Keratinocyte (primary cell): Measurements from ENCODE around the gene C2CD4A. TPM values are rescaled to one million over a fixed set of nuclear protein-coding genes. Genes with fewer than 3 reads are reported as not detected.

Source experiments
- DNase-seq: peaks from one replicate; pipeline ENCODE4 v3.0.0-alpha.2; 2011; ENCODE audit warnings: low read depth, missing footprints, low spot score
- FAIRE-seq: peaks from 2 replicates; lab custom pipeline; 2011; peaks lifted over from hg19 to GRCh38; lab: Jason Lieb, UNC
- H2AFZ ChIP-seq: 2 replicates; pipeline ENCODE4 v1.6.0; 2012; ENCODE audit warnings: low read length, control low read depth, inconsistent platforms; ENCODE audit not compliant: control insufficient read depth
- H3K27ac ChIP-seq: 2 replicates; pipeline ENCODE4 v1.5.1; 2011; ENCODE audit warnings: low read length; ENCODE audit not compliant: control insufficient read depth, insufficient read depth
- H3K27me3 ChIP-seq: 3 replicates; pipeline ENCODE4 v1.6.0; 2011; ENCODE audit warnings: low read length; ENCODE audit not compliant: control insufficient read depth, insufficient read depth; ENCODE audit errors: extremely low read depth
- H3K36me3 ChIP-seq, 2 experiments: 2 replicates in 1 of 2; 3 replicates in 1 of 2; pipeline ENCODE4 v1.5.1; 2011; ENCODE audit warnings: low read length in 2 of 2, mild to moderate bottlenecking in 1 of 2; ENCODE audit not compliant: control insufficient read depth in 2 of 2, insufficient read depth in 2 of 2; ENCODE audit errors: extremely low read depth in 1 of 2
- H3K4me1 ChIP-seq: 3 replicates; pipeline ENCODE4 v1.5.1; 2011; ENCODE audit warnings: low read length; ENCODE audit not compliant: control insufficient read depth, insufficient read depth; ENCODE audit errors: extremely low read depth
- H3K4me2 ChIP-seq: 3 replicates; pipeline ENCODE4 v1.6.0; 2011; ENCODE audit warnings: low read depth, low read length; ENCODE audit not compliant: control insufficient read depth, insufficient read depth; ENCODE audit errors: extremely low read depth
- H3K4me3 ChIP-seq, 3 experiments: fragments of 200-600 bp in 1 of 3; sonication (generic) in 1 of 3; 2 replicates in 2 of 3; 3 replicates in 1 of 3; pipeline ENCODE4 v1.5.1; 2011 to 2016; ENCODE audit warnings: low read length in 3 of 3, mild to moderate bottlenecking in 3 of 3, control low read depth in 2 of 3, inconsistent platforms in 1 of 3, low read depth in 1 of 3, mixed read lengths in 1 of 3, mixed run types in 1 of 3, moderate library complexity in 1 of 3; ENCODE audit not compliant: control insufficient read depth in 2 of 3, insufficient read depth in 2 of 3; ENCODE audit errors: extremely low read depth in 1 of 3
- H3K79me2 ChIP-seq: 2 replicates; pipeline ENCODE4 v1.6.0; 2012; ENCODE audit warnings: low read length; ENCODE audit not compliant: control insufficient read depth, insufficient read depth
- H3K9ac ChIP-seq: 3 replicates; pipeline ENCODE4 v1.6.0; 2011; ENCODE audit warnings: low read length; ENCODE audit not compliant: control insufficient read depth, insufficient read depth; ENCODE audit errors: extremely low read depth
- H3K9me1 ChIP-seq: 3 replicates; pipeline ENCODE4 v1.6.0; 2011; ENCODE audit warnings: low read length; ENCODE audit not compliant: control insufficient read depth, insufficient read depth; ENCODE audit errors: extremely low read depth
- H3K9me3 ChIP-seq: 2 replicates; pipeline ENCODE4 v1.5.1; 2012; ENCODE audit warnings: low read depth, low read length; ENCODE audit not compliant: control insufficient read depth
- H4K20me1 ChIP-seq: 3 replicates; pipeline ENCODE4 v1.6.0; 2011; ENCODE audit warnings: low read length; ENCODE audit not compliant: control insufficient read depth, insufficient read depth; ENCODE audit errors: extremely low read depth
- EZH2 ChIP-seq: IDR thresholded peaks from one replicate; pipeline ENCODE4 v1.6.1; 2012; ENCODE audit warnings: inconsistent platforms, mild to moderate bottlenecking, low read length, moderate library complexity
- dilution Hi-C: fragments of 300-500 bp; cut with MboI; formaldehyde crosslinking; loops from one replicate; pipeline ENCODE4 v1.7.0; 2020; ENCODE audit warnings: low sequenced_read_pairs; ENCODE audit not compliant: extremely low pct_ligation_motif_present
- polyA plus RNA-seq, 5 experiments: library from polyadenylated mRNA; depleted of rRNA in 3 of 5; stranded (reverse) in 3 of 5; stranded (forward) in 1 of 5; unstranded in 1 of 5; fragments of >200 nt; gene quantifications; 1 replicate in 1 of 5; 2 replicates in 3 of 5; 3 replicates in 1 of 5; pipeline versions ENCODE4 v1.2.1 to v1.2.3, GENCODE V29; 2011 to 2012; ENCODE audit warnings: missing spikeins in 2 of 5, low read depth in 1 of 5, low replicate concordance in 1 of 5
- TF ChIP-seq, protein P1 (sequence below), 3 experiments: IDR thresholded peaks in 1 of 3; conservative IDR thresholded peaks in 1 of 3; optimal IDR thresholded peaks in 1 of 3; 2 replicates in 2 of 3; 3 replicates in 1 of 3; pipeline versions ENCODE3 to v1.5.1; 2011; ENCODE audit warnings: low read length in 3 of 3, mild to moderate bottlenecking in 3 of 3, moderate library complexity in 2 of 3, control low read depth in 1 of 3, inconsistent platforms in 1 of 3; ENCODE audit not compliant: insufficient read depth in 2 of 3; ENCODE audit errors: extremely low read depth in 1 of 3

The C2CD4A gene
- polyA plus RNA-seq, 1 donor (not counting 4 experiments of a cell fraction or from before 2014, with no cell fraction given): not detected

- Histone ChIP-seq H2AFZ (peak within 1 kb of the TSS; percentile 97), H3K27me3 (no peaks in the 10 kb centered on the region), H3K4me1 (peaks cover 29% of the 10 kb centered on the region), H3K4me3 (peak within 1 kb of the TSS; percentile 83 to 98 (median 93)), H3K9ac (peak within 1 kb of the TSS; percentile 78), H3K36me3 (no peaks in the 10 kb centered on the region), H4K20me1 (no peaks in the 10 kb centered on the region), H3K9me1 (no peaks in the 10 kb centered on the region), H3K79me2 (peaks cover 32% of the 10 kb centered on the region), H3K9me3 (no peaks in the 10 kb centered on the region), H3K4me2 (peak within 1 kb of the TSS; percentile 88), H3K27ac (peak within 1 kb of the TSS; percentile 60)
- DNase-seq: no peak
- TF ChIP-seq EZH2: no peak
- TF ChIP-seq, protein P1, sequence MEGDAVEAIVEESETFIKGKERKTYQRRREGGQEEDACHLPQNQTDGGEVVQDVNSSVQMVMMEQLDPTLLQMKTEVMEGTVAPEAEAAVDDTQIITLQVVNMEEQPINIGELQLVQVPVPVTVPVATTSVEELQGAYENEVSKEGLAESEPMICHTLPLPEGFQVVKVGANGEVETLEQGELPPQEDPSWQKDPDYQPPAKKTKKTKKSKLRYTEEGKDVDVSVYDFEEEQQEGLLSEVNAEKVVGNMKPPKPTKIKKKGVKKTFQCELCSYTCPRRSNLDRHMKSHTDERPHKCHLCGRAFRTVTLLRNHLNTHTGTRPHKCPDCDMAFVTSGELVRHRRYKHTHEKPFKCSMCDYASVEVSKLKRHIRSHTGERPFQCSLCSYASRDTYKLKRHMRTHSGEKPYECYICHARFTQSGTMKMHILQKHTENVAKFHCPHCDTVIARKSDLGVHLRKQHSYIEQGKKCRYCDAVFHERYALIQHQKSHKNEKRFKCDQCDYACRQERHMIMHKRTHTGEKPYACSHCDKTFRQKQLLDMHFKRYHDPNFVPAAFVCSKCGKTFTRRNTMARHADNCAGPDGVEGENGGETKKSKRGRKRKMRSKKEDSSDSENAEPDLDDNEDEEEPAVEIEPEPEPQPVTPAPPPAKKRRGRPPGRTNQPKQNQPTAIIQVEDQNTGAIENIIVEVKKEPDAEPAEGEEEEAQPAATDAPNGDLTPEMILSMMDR (optimal IDR thresholded peaks at IDR 0.05 in 1 of 3, IDR thresholded peaks at IDR 0.05 in 1 of 3, conservative IDR thresholded peaks at IDR 0.05 in 1 of 3; ENCODE audit: extremely low read depth in 1 of 3, insufficient read depth in 2 of 3, low read length in 3 of 3): peak; percentile 71 to 83 (median 73)
- FAIRE-seq: no peak
- dilution Hi-C loops: no loop called here
These were observed 6.5 kb upstream of the C2CD4A start, which contains the start of gene VPS13C for GRCh38 chr15:62060113-62060895. VPS13C (minus strand) TSS chr15:62060447; CDS start chr15:62060374, 73 bp downstream.

- peak overlapping the region; percentile 78 for H3K9ac ChIP-seq
- dilution Hi-C loops: no loop called here
- H3K9me1 ChIP-seq: no peaks in the 10 kb centered on the region
- no peak for DNase-seq
- TF ChIP-seq EZH2: no peak
- TF ChIP-seq, protein P1 (optimal IDR thresholded peaks at IDR 0.05 in 1 of 3, IDR thresholded peaks at IDR 0.05 in 1 of 3, conservative IDR thresholded peaks at IDR 0.05 in 1 of 3; ENCODE audit: extremely low read depth in 1 of 3, insufficient read depth in 2 of 3, low read length in 3 of 3): no peak
- peak overlapping the region; percentile 83 to 98 (median 93) for H3K4me3 ChIP-seq
- no peaks in the 10 kb centered on the region for H3K27me3 ChIP-seq
- H3K9me3 ChIP-seq: no peaks in the 10 kb centered on the region
- H3K4me2 ChIP-seq: peak overlapping the region; percentile 88
- H3K27ac ChIP-seq: peak overlapping the region; percentile 60
- peaks cover 31% of the 10 kb centered on the region for H3K4me1 ChIP-seq
- H3K79me2 ChIP-seq: peaks cover 28% of the 10 kb centered on the region
- peak overlapping the region; percentile 96 for H2AFZ ChIP-seq
- FAIRE-seq: no peak
- no peaks in the 10 kb centered on the region for H4K20me1 ChIP-seq
- no peaks in the 10 kb centered on the region for H3K36me3 ChIP-seq
These were observed 5.9 kb upstream of the C2CD4A start for GRCh38 chr15:62060896-62061280.
